ENCODE measurements around the gene SPRY2. TPM values are rescaled to one million over a fixed set of nuclear protein-coding genes. Genes with fewer than 3 reads are reported as not detected.

The SPRY2 gene
- total and polyA plus RNA-seq, 7 experiments from 2014 or later, result 0.13 to 1.2 (median 0.16) TPM; not detected in 4

GRCh38 chr13:80329250-80329649 lies 11.7 kb downstream of the SPRY2 start:
- no peaks in the 10 kb centered on the region for H3K36me3 ChIP-seq (ENCODE audit: control insufficient read depth in 2 of 3, insufficient read depth in 3 of 3, low read length in 3 of 3)
- ChIA-PET POLR2A (no interaction called here), CTCF (no interaction called here)
- no peak overlapping the region for H3K27ac ChIP-seq (ENCODE audit: low read depth, low read length)
- no peaks in the 10 kb centered on the region for H3K9me3 ChIP-seq (ENCODE audit: control insufficient read depth in 2 of 3, low read length in 3 of 3)
- no peaks in the 10 kb centered on the region for H3K9me3 Mint-ChIP-seq
- no peak for ATAC-seq
- no peak overlapping the region for H3K27ac Mint-ChIP-seq
- no peaks in the 10 kb centered on the region for H3K4me1 Mint-ChIP-seq
- DNase-seq, result no peak
- no peaks in the 10 kb centered on the region for H3K4me1 ChIP-seq (ENCODE audit: control insufficient read depth in 2 of 2, insufficient read depth in 2 of 2, low read length in 2 of 2)
- no peak overlapping the region for H3K4me3 Mint-ChIP-seq
- no peaks in the 10 kb centered on the region for H3K27me3 ChIP-seq (ENCODE audit: control insufficient read depth in 2 of 2, insufficient read depth in 2 of 2, low read length in 2 of 2)
- H3K27me3 Mint-ChIP-seq, result peaks cover 0 to 14% (median 3%) of the 10 kb centered on the region in 5 donors
- intact Hi-C loops (cut with micrococcal nuclease), result no loop called here
- no peaks in the 10 kb centered on the region for H3K36me3 Mint-ChIP-seq
- no peak overlapping the region for H3K4me3 ChIP-seq (ENCODE audit: low read length)

DNA sequence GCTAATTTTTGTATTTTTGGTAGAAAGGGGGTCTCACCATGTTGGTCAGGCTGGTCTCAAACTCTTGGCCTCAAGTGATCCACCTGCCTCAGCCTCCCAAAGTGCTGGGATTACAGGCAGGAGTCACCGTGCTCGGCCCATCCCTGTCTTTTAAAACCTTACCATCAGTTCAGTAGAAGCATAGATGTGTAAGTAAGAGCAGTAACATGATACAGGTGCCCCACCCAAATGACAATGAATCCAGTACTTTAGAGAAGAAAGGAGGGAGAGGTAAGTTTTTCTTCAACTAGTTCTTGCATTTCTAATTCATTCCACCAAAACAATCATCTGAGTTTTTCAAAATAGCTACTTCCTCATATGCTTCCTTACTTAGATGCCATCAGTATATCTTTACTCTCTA lies 21.9 kb downstream of the SPRY2 start:
- Histone ChIP-seq H3K4me1 (ENCODE audit: control insufficient read depth in 2 of 2, insufficient read depth in 2 of 2, low read length in 2 of 2) (no peaks in the 10 kb centered on the region), H3K36me3 (ENCODE audit: control insufficient read depth in 2 of 3, insufficient read depth in 3 of 3, low read length in 3 of 3) (no peaks in the 10 kb centered on the region), H3K27ac (ENCODE audit: low read depth, low read length) (no peak overlapping the region), H3K27me3 (ENCODE audit: control insufficient read depth in 2 of 2, insufficient read depth in 2 of 2, low read length in 2 of 2) (no peaks in the 10 kb centered on the region), H3K9me3 (ENCODE audit: control insufficient read depth in 2 of 3, low read length in 3 of 3) (no peaks in the 10 kb centered on the region), H3K4me3 (ENCODE audit: low read length) (no peak overlapping the region)
- no peaks in the 10 kb centered on the region for H3K4me1 Mint-ChIP-seq
- H3K36me3 Mint-ChIP-seq, result no peaks in the 10 kb centered on the region
- peaks cover 0 to 9% (median 2%) of the 10 kb centered on the region in 11 donors for H3K9me3 Mint-ChIP-seq
- no peak overlapping the region for H3K4me3 Mint-ChIP-seq
- DNase-seq (no peak), ATAC-seq (no peak)
- CTCF ChIA-PET, result no interaction called here
- intact Hi-C loops (cut with micrococcal nuclease), result no loop called here
- POLR2A ChIA-PET, result no interaction called here
- H3K27me3 Mint-ChIP-seq, result peaks cover 0 to 2% (median 0%) of the 10 kb centered on the region in 5 donors
- no peak overlapping the region for H3K27ac Mint-ChIP-seq

DNA sequence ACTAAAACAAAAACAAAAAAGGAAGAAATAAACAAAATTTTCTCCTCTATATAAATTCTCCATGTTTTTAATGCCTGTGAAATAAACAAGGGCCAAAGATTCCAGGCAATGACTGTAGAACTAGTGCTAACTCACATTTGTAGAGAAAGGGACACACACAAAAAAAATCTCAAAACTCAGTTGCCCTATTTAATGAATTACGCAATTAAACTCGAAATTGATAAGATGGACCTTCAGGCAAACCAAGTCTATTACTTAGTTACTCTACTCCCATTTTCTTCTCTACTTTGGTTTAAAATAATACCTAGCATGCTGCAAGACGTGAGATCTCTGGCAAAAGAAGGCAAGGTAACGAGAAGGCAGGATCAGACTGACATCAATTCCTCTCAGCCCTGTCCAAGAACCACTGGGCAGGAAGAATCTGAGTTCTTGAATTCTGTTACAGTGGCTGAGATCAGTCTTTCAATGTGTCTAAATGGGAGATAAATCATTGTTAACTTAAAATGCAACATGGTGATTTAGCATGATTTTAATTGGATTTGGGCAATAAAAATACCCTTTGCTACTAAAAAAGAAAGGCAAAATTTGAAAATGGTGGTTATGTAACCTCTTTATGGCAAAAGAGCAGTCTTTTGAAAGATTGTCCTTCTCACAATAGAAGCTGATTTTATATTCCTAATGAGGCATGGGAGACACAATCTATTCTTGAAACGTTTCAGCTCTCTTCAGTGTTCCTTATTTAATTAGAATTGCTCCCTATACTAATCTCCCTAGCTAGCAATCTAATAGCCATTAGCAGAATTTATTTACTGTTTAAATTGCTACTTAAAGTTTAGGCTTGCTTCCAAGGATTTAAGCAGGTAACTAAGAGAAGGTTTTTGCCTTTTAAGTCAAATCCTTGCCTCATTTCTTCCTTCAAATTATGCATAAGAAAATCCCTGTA lies 25.9 kb downstream of the SPRY2 start:
- Histone ChIP-seq H3K36me3 (ENCODE audit: control insufficient read depth in 2 of 3, insufficient read depth in 3 of 3, low read length in 3 of 3) (no peaks in the 10 kb centered on the region), H3K4me1 (ENCODE audit: control insufficient read depth in 2 of 2, insufficient read depth in 2 of 2, low read length in 2 of 2) (no peaks in the 10 kb centered on the region), H3K27me3 (ENCODE audit: control insufficient read depth in 2 of 2, insufficient read depth in 2 of 2, low read length in 2 of 2) (no peaks in the 10 kb centered on the region), H3K4me3 (ENCODE audit: low read length) (no peak overlapping the region), H3K9me3 (ENCODE audit: control insufficient read depth in 2 of 3, low read length in 3 of 3) (no peaks in the 10 kb centered on the region), H3K27ac (ENCODE audit: low read depth, low read length) (no peak overlapping the region)
- ChIA-PET POLR2A (no interaction called here), CTCF (no interaction called here)
- Mint-ChIP-seq H3K27me3 (no peaks in the 10 kb centered on the region), H3K27ac (no peak overlapping the region), H3K36me3 (no peaks in the 10 kb centered on the region), H3K9me3 (peaks cover 0 to 5% (median 0%) of the 10 kb centered on the region in 11 donors), H3K4me3 (no peak overlapping the region), H3K4me1 (peaks cover 0 to 1% (median 0%) of the 10 kb centered on the region in 7 donors)
- intact Hi-C loops (cut with micrococcal nuclease), result no loop called here
- DNase-seq (no peak), ATAC-seq (no peak)

DNA sequence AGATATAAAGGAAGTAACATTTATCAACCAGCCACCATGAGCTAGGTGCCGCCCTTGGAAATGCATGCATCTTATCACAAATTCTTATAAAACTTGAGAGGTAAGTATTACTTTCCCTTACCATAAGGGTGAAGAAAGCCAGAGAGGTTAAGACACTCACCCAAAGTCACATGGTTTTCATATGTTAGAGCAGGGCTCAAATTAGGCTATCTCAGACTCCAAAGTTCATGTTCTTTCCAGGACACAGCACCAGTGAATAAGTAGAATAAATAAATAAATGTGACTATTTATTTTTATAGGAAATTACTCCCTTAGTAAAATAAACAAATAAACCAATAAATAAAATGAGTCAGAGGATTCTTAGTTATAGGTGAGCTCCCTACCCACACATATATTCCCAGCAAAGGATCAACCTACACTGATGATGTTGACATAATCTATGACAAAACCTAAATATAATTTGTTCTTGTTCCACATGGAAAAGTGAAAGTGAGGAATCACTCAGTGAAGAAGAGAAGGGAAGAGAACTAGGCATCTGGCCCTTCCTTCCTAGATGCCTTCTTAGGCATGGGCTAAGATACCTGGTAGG lies 27.2 kb downstream of the SPRY2 start:
- Mint-ChIP-seq H3K27me3 (no peaks in the 10 kb centered on the region), H3K4me3 (no peak overlapping the region), H3K27ac (no peak overlapping the region), H3K36me3 (no peaks in the 10 kb centered on the region), H3K9me3 (peaks cover 0 to 2% (median 0%) of the 10 kb centered on the region in 11 donors), H3K4me1 (peaks cover 0 to 1% (median 0%) of the 10 kb centered on the region in 7 donors)
- CTCF ChIA-PET, result no interaction called here
- intact Hi-C loops (cut with micrococcal nuclease), result no loop called here
- DNase-seq (no peak), ATAC-seq (no peak)
- H3K4me3 ChIP-seq (ENCODE audit: low read length), result no peak overlapping the region
- H3K27me3 ChIP-seq (ENCODE audit: control insufficient read depth in 2 of 2, insufficient read depth in 2 of 2, low read length in 2 of 2), result no peaks in the 10 kb centered on the region
- H3K4me1 ChIP-seq (ENCODE audit: control insufficient read depth in 2 of 2, insufficient read depth in 2 of 2, low read length in 2 of 2), result no peaks in the 10 kb centered on the region
- no peak overlapping the region for H3K27ac ChIP-seq (ENCODE audit: low read depth, low read length)
- POLR2A ChIA-PET, result interaction anchor here (0.6 kb wide), 1 partner anchor 32 kb away, joined by 5 read pairs; no protein-coding TSS in a partner anchor
- H3K9me3 ChIP-seq (ENCODE audit: control insufficient read depth in 2 of 3, low read length in 3 of 3), result no peaks in the 10 kb centered on the region
- no peaks in the 10 kb centered on the region for H3K36me3 ChIP-seq (ENCODE audit: control insufficient read depth in 2 of 3, insufficient read depth in 3 of 3, low read length in 3 of 3)

GRCh38 chr13:80312967-80313366 lies 28.0 kb downstream of the SPRY2 start:
- ChIA-PET POLR2A (no interaction called here), CTCF (no interaction called here)
- Histone ChIP-seq H3K27ac (ENCODE audit: low read depth, low read length) (no peak overlapping the region), H3K4me3 (ENCODE audit: low read length) (no peak overlapping the region), H3K27me3 (ENCODE audit: control insufficient read depth in 2 of 2, insufficient read depth in 2 of 2, low read length in 2 of 2) (no peaks in the 10 kb centered on the region), H3K36me3 (ENCODE audit: control insufficient read depth in 2 of 3, insufficient read depth in 3 of 3, low read length in 3 of 3) (no peaks in the 10 kb centered on the region), H3K9me3 (ENCODE audit: control insufficient read depth in 2 of 3, low read length in 3 of 3) (no peaks in the 10 kb centered on the region), H3K4me1 (ENCODE audit: control insufficient read depth in 2 of 2, insufficient read depth in 2 of 2, low read length in 2 of 2) (no peaks in the 10 kb centered on the region)
- Mint-ChIP-seq H3K27me3 (no peaks in the 10 kb centered on the region), H3K27ac (no peak overlapping the region), H3K36me3 (no peaks in the 10 kb centered on the region), H3K9me3 (no peaks in the 10 kb centered on the region), H3K4me3 (no peak overlapping the region), H3K4me1 (peaks cover 0 to 1% (median 0%) of the 10 kb centered on the region in 7 donors)
- ATAC-seq, result no peak
- intact Hi-C loops (cut with micrococcal nuclease), result no loop called here
- DNase-seq, result no peak

GRCh38 chr13:80312012-80312704 lies 28.8 kb downstream of the SPRY2 start:
- Mint-ChIP-seq H3K4me3 (no peak overlapping the region), H3K4me1 (peaks cover 0 to 1% (median 0%) of the 10 kb centered on the region in 7 donors), H3K27ac (no peak overlapping the region), H3K27me3 (no peaks in the 10 kb centered on the region), H3K36me3 (no peaks in the 10 kb centered on the region), H3K9me3 (no peaks in the 10 kb centered on the region)
- intact Hi-C loops (cut with micrococcal nuclease), result no loop called here
- Histone ChIP-seq H3K27me3 (ENCODE audit: control insufficient read depth in 2 of 2, insufficient read depth in 2 of 2, low read length in 2 of 2) (no peaks in the 10 kb centered on the region), H3K4me3 (ENCODE audit: low read length) (no peak overlapping the region), H3K27ac (ENCODE audit: low read depth, low read length) (no peak overlapping the region), H3K9me3 (ENCODE audit: control insufficient read depth in 2 of 3, low read length in 3 of 3) (no peaks in the 10 kb centered on the region), H3K4me1 (ENCODE audit: control insufficient read depth in 2 of 2, insufficient read depth in 2 of 2, low read length in 2 of 2) (no peaks in the 10 kb centered on the region), H3K36me3 (ENCODE audit: control insufficient read depth in 2 of 3, insufficient read depth in 3 of 3, low read length in 3 of 3) (no peaks in the 10 kb centered on the region)
- DNase-seq, result no peak
- ChIA-PET POLR2A (no interaction called here), CTCF (no interaction called here)
- ATAC-seq, result no peak

Measured in naive thymus-derived CD4-positive, alpha-beta T cell (primary cell).